AG04450 (cell line): Measurements from ENCODE around the gene TBCC. TPM values are rescaled to one million over a fixed set of nuclear protein-coding genes. Genes with fewer than 3 reads are reported as not detected.

Experiments used
- CTCF ChIA-PET: fragments of 300-600, 350-600 bp; formaldehyde crosslinking; extraction: SDS; loops from one replicate; lab custom pipeline; 2022; ENCODE audit warnings: antibody characterized with exemption, inconsistent platforms; lab: Charles Lee
- POLR2A ChIA-PET: fragments of 350-600 bp; formaldehyde crosslinking; extraction: SDS; loops from one replicate; lab custom pipeline; 2021; ENCODE audit warnings: antibody characterized with exemption, inconsistent platforms; lab: Yijun Ruan, JAX
- DNase-seq: peaks from one replicate; pipeline ENCODE4 v3.0.0-alpha.2; 2011; ENCODE audit warnings: low read depth, low spot score
- H3K27ac ChIP-seq: one replicate; pipeline ENCODE4 v1.5.1; 2012; ENCODE audit warnings: low read depth, low read length, control low read depth
- H3K27me3 ChIP-seq: one replicate; pipeline ENCODE4 v1.6.0; 2012; ENCODE audit warnings: low read length; ENCODE audit not compliant: control insufficient read depth, insufficient read depth
- H3K4me3 ChIP-seq: 2 replicates; pipeline ENCODE4 v1.5.1; 2011; ENCODE audit warnings: mild to moderate bottlenecking, low read depth, low read length, control low read depth
- H3K9me3 ChIP-seq: 2 replicates; pipeline ENCODE4 v1.5.1; 2012; ENCODE audit warnings: low read length; ENCODE audit not compliant: control insufficient read depth, insufficient read depth
- CTCF ChIP-seq: IDR thresholded peaks from 2 replicates; pipeline ENCODE4 v1.5.1; 2011; ENCODE audit warnings: low read depth, low read length, control low read depth, inconsistent platforms
- polyA plus RNA-seq: library from polyadenylated mRNA; depleted of rRNA; stranded (reverse); fragments of >200 nt; gene quantifications from 2 replicates; pipeline ENCODE4 v1.2.3, GENCODE V29; 2011

Gene TBCC
- polyA plus RNA-seq, 1 experiment: 19.6 TPM

- CTCF ChIA-PET: no interaction called here
Observed at GRCh38 chr6:42764911-42765648, 19.2 kb upstream of the TBCC start.

GRCh38 chr6:42762950-42763349 lies 17.0 kb upstream of the TBCC start:
- ChIA-PET POLR2A (no interaction called here), CTCF (no interaction called here)
- no peak overlapping the region for H3K27ac ChIP-seq
- no peak overlapping the region for H3K4me3 ChIP-seq
- no peaks in the 10 kb centered on the region for H3K27me3 ChIP-seq
- no peak for TF ChIP-seq CTCF
- no peaks in the 10 kb centered on the region for H3K9me3 ChIP-seq
- DNase-seq: no peak

More at GRCh38 chr6:42764911-42765648, 19.2 kb upstream of the TBCC start:
- no peak for TF ChIP-seq CTCF
- Histone ChIP-seq H3K9me3 (no peaks in the 10 kb centered on the region), H3K4me3 (no peak overlapping the region), H3K27ac (no peak overlapping the region), H3K27me3 (no peaks in the 10 kb centered on the region)
- no peak for DNase-seq
- POLR2A ChIA-PET: interaction anchor here (0.9 kb wide), 1 partner anchor 19 kb away, joined by 4 read pairs; the partner anchor contains the start of gene TBCC

GRCh38 chr6:42762426-42762859 lies 16.5 kb upstream of the TBCC start:
- TF ChIP-seq CTCF: no peak
- POLR2A ChIA-PET: interaction anchor here (1.5 kb wide), 1 partner anchor 15 kb away, joined by 3 read pairs; no protein-coding TSS in a partner anchor
- Histone ChIP-seq H3K4me3 (no peak overlapping the region), H3K27me3 (no peaks in the 10 kb centered on the region), H3K9me3 (no peaks in the 10 kb centered on the region), H3K27ac (no peak overlapping the region)
- no peak for DNase-seq
- CTCF ChIA-PET: no interaction called here

GRCh38 chr6:42761287-42762067 lies 15.6 kb upstream of the TBCC start:
- no peaks in the 10 kb centered on the region for H3K27me3 ChIP-seq
- no peak for DNase-seq
- ChIA-PET POLR2A (interaction anchor here (0.7 to 1.5 kb wide), 2 partner anchors 15 to 21 kb away, joined by 3 read pairs; partner anchors contain the start of gene BICRAL), CTCF (no interaction called here)
- H3K4me3 ChIP-seq: no peak overlapping the region
- H3K9me3 ChIP-seq: no peaks in the 10 kb centered on the region
- H3K27ac ChIP-seq: no peak overlapping the region
- no peak for TF ChIP-seq CTCF
